Activated naive CD8-positive, alpha-beta T cell treated with anti-CD3 and anti-CD28 coated beads, Interleukin-2, amount 50 U/mL, for 24 hours (primary cell): ENCODE data around the gene FBXW9.

Source experiments
- ATAC-seq: fragments of 150-1000 bp; cut with Tn5 transposase; one replicate; pipeline ENCODE4 v1.10.0; 2021
- DNase-seq: peaks from one replicate; pipeline ENCODE4 v3.0.0; 2021
- H3K27ac Mint-ChIP-seq: one replicate; pipeline ENCODE4 v1.8.0; 2021; ENCODE audit warnings: mild to moderate bottlenecking, mixed read lengths
- H3K27me3 Mint-ChIP-seq: one replicate; pipeline ENCODE4 v1.8.0; 2021; ENCODE audit warnings: mixed read lengths
- H3K36me3 Mint-ChIP-seq: one replicate; pipeline ENCODE4 v1.8.0; 2021; ENCODE audit warnings: low read depth, mixed read lengths
- H3K4me1 Mint-ChIP-seq: one replicate; pipeline ENCODE4 v1.8.0; 2021; ENCODE audit warnings: mixed read lengths
- H3K4me3 Mint-ChIP-seq: one replicate; pipeline ENCODE4 v1.8.0; 2021; ENCODE audit warnings: mild to moderate bottlenecking, moderate library complexity, mixed read lengths
- H3K9me3 Mint-ChIP-seq: one replicate; pipeline ENCODE4 v1.8.0; 2021; ENCODE audit warnings: mixed read lengths

Gene FBXW9

GRCh38 chr19:12639901-12640613 lies 56.4 kb downstream of the FBXW9 start:
- Mint-ChIP-seq H3K4me3 (peak overlapping the region; percentile 80), H3K27me3 (no peaks in the 10 kb centered on the region), H3K9me3 (no peaks in the 10 kb centered on the region), H3K4me1 (peaks cover 24% of the 10 kb centered on the region), H3K27ac (peak overlapping the region; percentile 88), H3K36me3 (peaks cover 8% of the 10 kb centered on the region)
- ATAC-seq (peak; percentile 96), DNase-seq (peak; percentile 92)
